Suprapubic skin (tissue), 3 donors: ENCODE measurements around the gene PARD3B.

Source experiments
- POLR2AphosphoS5 ChIP-seq, 3 donors: sonication (generic); formaldehyde crosslinking; IDR thresholded peaks; one replicate each; pipeline ENCODE4 v1.6.1; 2017; ENCODE audit warnings: antibody characterized with exemption in 3 of 3
- TF ChIP-seq, protein P1 (sequence below), 2 donors: fragments of 200-600 bp in 1 of 2; fragments of 450-650 bp in 1 of 2; sonication (generic) in 1 of 2; IDR thresholded peaks; one replicate each; pipeline ENCODE4 v1.5.1; 2016 to 2019; ENCODE audit warnings: antibody characterized with exemption in 2 of 2, mild to moderate bottlenecking in 1 of 2, moderate library complexity in 1 of 2

DNA sequence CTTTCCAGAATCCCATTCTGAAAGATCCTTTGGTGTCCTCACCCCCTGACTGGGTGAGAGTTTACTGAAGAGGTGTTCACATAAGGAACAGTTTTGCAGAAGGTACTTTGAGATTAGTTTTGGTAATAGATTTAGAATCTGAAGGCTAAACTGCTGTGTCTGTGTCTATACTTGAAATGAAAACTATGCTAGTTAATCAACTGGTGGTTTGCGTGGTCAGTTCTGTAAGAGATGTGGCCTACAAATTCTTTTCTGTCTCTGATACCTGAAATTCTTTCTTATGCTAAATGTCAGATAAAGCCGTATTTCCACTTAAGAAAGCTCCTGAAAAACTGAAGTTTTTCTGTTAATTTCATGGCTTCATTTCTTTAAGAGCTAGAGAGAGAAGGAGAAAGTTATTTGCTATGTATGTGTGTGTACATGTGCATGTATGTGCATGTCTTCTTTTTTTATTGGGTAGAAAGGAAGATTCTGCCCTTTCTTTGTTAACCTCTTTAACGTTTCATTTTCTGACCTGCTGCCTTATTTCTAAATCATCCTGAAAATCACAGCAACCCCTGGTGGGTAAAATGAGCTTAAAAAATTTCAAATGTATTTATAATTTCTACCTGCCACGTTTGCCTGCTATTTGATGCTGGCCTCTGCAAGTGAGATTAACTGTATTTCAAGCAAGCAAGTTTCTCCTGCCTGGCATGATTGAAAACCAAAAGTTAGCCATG, 585.0 kb downstream of the PARD3B start:
- TF ChIP-seq, protein P1, sequence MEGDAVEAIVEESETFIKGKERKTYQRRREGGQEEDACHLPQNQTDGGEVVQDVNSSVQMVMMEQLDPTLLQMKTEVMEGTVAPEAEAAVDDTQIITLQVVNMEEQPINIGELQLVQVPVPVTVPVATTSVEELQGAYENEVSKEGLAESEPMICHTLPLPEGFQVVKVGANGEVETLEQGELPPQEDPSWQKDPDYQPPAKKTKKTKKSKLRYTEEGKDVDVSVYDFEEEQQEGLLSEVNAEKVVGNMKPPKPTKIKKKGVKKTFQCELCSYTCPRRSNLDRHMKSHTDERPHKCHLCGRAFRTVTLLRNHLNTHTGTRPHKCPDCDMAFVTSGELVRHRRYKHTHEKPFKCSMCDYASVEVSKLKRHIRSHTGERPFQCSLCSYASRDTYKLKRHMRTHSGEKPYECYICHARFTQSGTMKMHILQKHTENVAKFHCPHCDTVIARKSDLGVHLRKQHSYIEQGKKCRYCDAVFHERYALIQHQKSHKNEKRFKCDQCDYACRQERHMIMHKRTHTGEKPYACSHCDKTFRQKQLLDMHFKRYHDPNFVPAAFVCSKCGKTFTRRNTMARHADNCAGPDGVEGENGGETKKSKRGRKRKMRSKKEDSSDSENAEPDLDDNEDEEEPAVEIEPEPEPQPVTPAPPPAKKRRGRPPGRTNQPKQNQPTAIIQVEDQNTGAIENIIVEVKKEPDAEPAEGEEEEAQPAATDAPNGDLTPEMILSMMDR (IDR thresholded peaks at IDR 0.05): no peak
- no peak for TF ChIP-seq POLR2AphosphoS5 (IDR thresholded peaks at IDR 0.05)
